ENCODE measurements around the gene TUBAL3. TPM values are rescaled to one million over a fixed set of nuclear protein-coding genes. Genes with fewer than 3 reads are reported as not detected.

Gene TUBAL3
- total and polyA plus RNA-seq, 2 of the 4 experiments (the other 2 are of a cell fraction), result not detected

DNA sequence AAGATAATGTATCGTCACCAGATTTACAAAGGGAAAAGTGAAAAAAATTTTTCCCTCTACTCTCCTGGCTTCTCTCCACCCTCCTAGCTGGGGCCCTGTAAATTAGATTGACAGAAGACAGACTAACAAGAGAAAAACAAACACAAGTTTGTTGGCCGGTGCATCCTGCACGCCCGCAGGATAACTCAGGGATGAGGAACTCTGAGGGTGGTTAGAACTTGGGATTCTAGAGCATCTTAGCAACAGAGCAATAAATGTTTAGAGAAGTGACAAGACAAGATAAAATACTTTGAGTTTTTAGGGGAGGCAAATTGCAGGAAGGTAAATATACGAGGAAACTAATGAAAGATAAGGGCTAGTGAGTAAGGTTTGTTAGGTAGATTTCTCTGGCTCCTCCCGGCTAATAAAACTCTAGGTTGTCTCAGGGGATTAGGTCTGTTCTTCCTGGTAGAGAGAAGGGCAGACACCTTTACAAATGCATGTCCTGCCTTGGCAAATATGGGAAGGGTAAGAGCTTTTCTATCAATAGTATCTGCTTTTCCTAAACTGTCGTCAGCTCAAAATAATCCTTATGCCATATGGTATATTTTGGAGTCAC, 44.2 kb downstream of the TUBAL3 start:
- no peak overlapping the region for H2BK5ac ChIP-seq (ENCODE audit: low read depth, low read length, poor library complexity, severe bottlenecking)
- H3K4me2 ChIP-seq (ENCODE audit: low read depth, low read length), result no peak overlapping the region
- no peaks in the 10 kb centered on the region for H3K79me1 ChIP-seq (ENCODE audit: low read depth in 1 of 2, low read length in 2 of 2)
- no peak overlapping the region for H2BK20ac ChIP-seq (ENCODE audit: low read depth, low read length)
- H3K56ac ChIP-seq (ENCODE audit: extremely low read depth, insufficient read depth, low read length), result no peak overlapping the region
- ATAC-seq (ENCODE audit: low read depth) (no peak), DNase-seq (no peak)
- H3K4me3 ChIP-seq (ENCODE audit: insufficient read depth, low read depth, low read length), result no peak overlapping the region
- H3K9me1 ChIP-seq (ENCODE audit: insufficient read depth, low read length), result no peaks in the 10 kb centered on the region
- BruUV-seq (replicated peaks), result no TSS peak
- no peak overlapping the region for H2BK120ac ChIP-seq (ENCODE audit: low read depth, low read length)
- peaks cover 6% of the 10 kb centered on the region for H3K27me3 ChIP-seq (ENCODE audit: control insufficient read depth, insufficient read depth, low read length)
- ChIA-PET CTCF (no interaction called here), POLR2A (ENCODE audit: unreplicated experiment) (no interaction called here)
- H2AFZ ChIP-seq (replicated peaks; ENCODE audit: low read length, poor library complexity), result no peak overlapping the region
- H4K91ac ChIP-seq (ENCODE audit: insufficient read depth, low read depth, low read length), result no peak overlapping the region
- no peak overlapping the region for H2AK5ac ChIP-seq (ENCODE audit: low read depth, low read length)
- dilution Hi-C loops (cut with HindIII; ENCODE audit: low sequenced_read_pairs, unreplicated experiment) (no loop called here), intact Hi-C loops (cut with micrococcal nuclease) (no loop called here), in situ Hi-C loops (cut with MboI; ENCODE audit: low sequenced_read_pairs) (no loop called here)
- H3K9ac ChIP-seq (ENCODE audit: low read depth, low read length), result no peak overlapping the region
- no peak overlapping the region for H2AK9ac ChIP-seq (replicated peaks; ENCODE audit: low read depth, low read length, poor library complexity)
- WGBS, 2 experiments (ENCODE audit: extremely low coverage in 2 of 2, insufficient read length in 1 of 2), result 0% methylated on average over 1 of the region's 7 CpGs; no CpG with 5 or more reads in 1 of the 2 experiments
- H4K5ac ChIP-seq (ENCODE audit: low read depth, low read length), result no peak overlapping the region
- no peaks in the 10 kb centered on the region for H4K20me1 ChIP-seq (ENCODE audit: insufficient read depth, low read length)
- H2BK15ac ChIP-seq (ENCODE audit: low read depth, low read length), result no peak overlapping the region
- H3K27ac ChIP-seq (ENCODE audit: insufficient read depth, low read length), result no peak overlapping the region
- H4K8ac ChIP-seq (ENCODE audit: low read depth in 2 of 2, low read length in 2 of 2), result no peak overlapping the region
- H3K9me3 ChIP-seq (ENCODE audit: control insufficient read depth, insufficient read depth, low read length), result no peaks in the 10 kb centered on the region
- H3K14ac ChIP-seq (replicated peaks; ENCODE audit: low read depth, low read length), result no peak overlapping the region
- no peak overlapping the region for H3K23ac ChIP-seq (ENCODE audit: low read depth, low read length)
- no peak overlapping the region for H3K4ac ChIP-seq (ENCODE audit: low read depth, low read length)
- no peak overlapping the region for H3K18ac ChIP-seq (ENCODE audit: low read depth, low read length)
- no peaks in the 10 kb centered on the region for H3K4me1 ChIP-seq (ENCODE audit: control insufficient read depth, insufficient read depth, low read length)
- H3K36me3 ChIP-seq (ENCODE audit: control insufficient read depth, insufficient read depth, low read length), result no peaks in the 10 kb centered on the region
- TF ChIP-seq CHD1 (IDR thresholded peaks at IDR 0.05; ENCODE audit: low read depth, low read length) (no peak), RAD21 (IDR thresholded peaks at IDR 0.05; ENCODE audit: low read length) (no peak), FOS (IDR thresholded peaks at IDR 0.05; ENCODE audit: low read depth, low read length) (no peak), MXI1 (IDR thresholded peaks at IDR 0.05; ENCODE audit: borderline replicate concordance, low read depth, low read length) (no peak), RFX5 (IDR thresholded peaks at IDR 0.05; ENCODE audit: low read depth, low read length) (no peak), POLR2A (IDR thresholded peaks at IDR 0.05; ENCODE audit: low read depth, low read length) (no peak), CEBPB (IDR thresholded peaks at IDR 0.05; ENCODE audit: low read depth, low read length) (no peak)
- TF ChIP-seq, protein P1, sequence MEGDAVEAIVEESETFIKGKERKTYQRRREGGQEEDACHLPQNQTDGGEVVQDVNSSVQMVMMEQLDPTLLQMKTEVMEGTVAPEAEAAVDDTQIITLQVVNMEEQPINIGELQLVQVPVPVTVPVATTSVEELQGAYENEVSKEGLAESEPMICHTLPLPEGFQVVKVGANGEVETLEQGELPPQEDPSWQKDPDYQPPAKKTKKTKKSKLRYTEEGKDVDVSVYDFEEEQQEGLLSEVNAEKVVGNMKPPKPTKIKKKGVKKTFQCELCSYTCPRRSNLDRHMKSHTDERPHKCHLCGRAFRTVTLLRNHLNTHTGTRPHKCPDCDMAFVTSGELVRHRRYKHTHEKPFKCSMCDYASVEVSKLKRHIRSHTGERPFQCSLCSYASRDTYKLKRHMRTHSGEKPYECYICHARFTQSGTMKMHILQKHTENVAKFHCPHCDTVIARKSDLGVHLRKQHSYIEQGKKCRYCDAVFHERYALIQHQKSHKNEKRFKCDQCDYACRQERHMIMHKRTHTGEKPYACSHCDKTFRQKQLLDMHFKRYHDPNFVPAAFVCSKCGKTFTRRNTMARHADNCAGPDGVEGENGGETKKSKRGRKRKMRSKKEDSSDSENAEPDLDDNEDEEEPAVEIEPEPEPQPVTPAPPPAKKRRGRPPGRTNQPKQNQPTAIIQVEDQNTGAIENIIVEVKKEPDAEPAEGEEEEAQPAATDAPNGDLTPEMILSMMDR (conservative IDR thresholded peaks at IDR 0.05; ENCODE audit: low read depth, low read length), result no peak
- TF ChIP-seq, protein P2, sequence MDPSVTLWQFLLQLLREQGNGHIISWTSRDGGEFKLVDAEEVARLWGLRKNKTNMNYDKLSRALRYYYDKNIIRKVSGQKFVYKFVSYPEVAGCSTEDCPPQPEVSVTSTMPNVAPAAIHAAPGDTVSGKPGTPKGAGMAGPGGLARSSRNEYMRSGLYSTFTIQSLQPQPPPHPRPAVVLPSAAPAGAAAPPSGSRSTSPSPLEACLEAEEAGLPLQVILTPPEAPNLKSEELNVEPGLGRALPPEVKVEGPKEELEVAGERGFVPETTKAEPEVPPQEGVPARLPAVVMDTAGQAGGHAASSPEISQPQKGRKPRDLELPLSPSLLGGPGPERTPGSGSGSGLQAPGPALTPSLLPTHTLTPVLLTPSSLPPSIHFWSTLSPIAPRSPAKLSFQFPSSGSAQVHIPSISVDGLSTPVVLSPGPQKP (IDR thresholded peaks at IDR 0.05; ENCODE audit: borderline replicate concordance, low read depth, low read length), result no peak
